HepG2 (cell line): Measurements from ENCODE around the gene POC1A. TPM values are rescaled to one million over a fixed set of nuclear protein-coding genes. Genes with fewer than 3 reads are reported as not detected.

Source experiments
- BCL3 ChIP-seq: sonication (generic); formaldehyde crosslinking; IDR thresholded peaks from 2 replicates; pipeline ENCODE4 v1.5.1; 2020; ENCODE audit warnings: mild to moderate bottlenecking, missing genetic modification reagents, moderate library complexity
- BCL6 ChIP-seq: IDR thresholded peaks from 2 replicates; pipeline ENCODE4 v1.6.1; 2016; ENCODE audit warnings: missing genetic modification reagents, missing compliant biosample characterization
- CERS6 ChIP-seq: sonication (generic); formaldehyde crosslinking; IDR thresholded peaks from 2 replicates; pipeline ENCODE4 v1.5.0; 2020; ENCODE audit warnings: missing genetic modification reagents
- CSRNP1 ChIP-seq: sonication (generic); formaldehyde crosslinking; IDR thresholded peaks from 2 replicates; pipeline ENCODE4 v1.8.1; 2023; ENCODE audit warnings: mild to moderate bottlenecking, missing genetic modification reagents
- ETV5 ChIP-seq: IDR thresholded peaks from 2 replicates; pipeline ENCODE4 v1.6.1; 2018; ENCODE audit warnings: missing biosample characterization, missing genetic modification reagents, inconsistent platforms, borderline replicate concordance
- FOXA1 ChIP-seq, 2 experiments: fragments of 450-650 bp in 1 of 2; sonication (generic) in 1 of 2; formaldehyde crosslinking in 1 of 2; IDR thresholded peaks; 2 replicates each; pipeline versions ENCODE4 v1.4.0 to v1.6.1; 2016 to 2020; ENCODE audit warnings: missing genetic modification reagents in 1 of 2
- GATAD2A ChIP-seq: IDR thresholded peaks from 2 replicates; pipeline ENCODE4 v1.6.1; 2016
- IRF2 ChIP-seq: IDR thresholded peaks from 2 replicates; pipeline ENCODE4 v1.6.1; 2018; ENCODE audit warnings: missing genetic modification reagents, missing compliant biosample characterization
- KLF16 ChIP-seq, 2 experiments: sonication (generic) in 1 of 2; formaldehyde crosslinking in 1 of 2; IDR thresholded peaks; 2 replicates each; pipeline versions ENCODE4 v1.6.1 to v1.8.0; 2016 to 2023; ENCODE audit warnings: missing genetic modification reagents in 2 of 2, missing compliant biosample characterization in 1 of 2
- MXD1 ChIP-seq: sonication (generic); formaldehyde crosslinking; IDR thresholded peaks from 2 replicates; pipeline ENCODE4 v1.4.0; 2020; ENCODE audit warnings: mild to moderate bottlenecking, missing genetic modification reagents
- NFE2L1 ChIP-seq: sonication (generic); formaldehyde crosslinking; IDR thresholded peaks from 2 replicates; pipeline ENCODE4 v1.4.0; 2020; ENCODE audit warnings: missing genetic modification reagents, mild to moderate bottlenecking, borderline replicate concordance
- REL ChIP-seq: sonication (generic); formaldehyde crosslinking; conservative IDR thresholded peaks from 2 replicates; pipeline ENCODE4 v1.8.0; 2022; ENCODE audit warnings: mild to moderate bottlenecking, missing genetic modification reagents, moderate library complexity
- SIX4 ChIP-seq: sonication (generic); formaldehyde crosslinking; IDR thresholded peaks from 2 replicates; pipeline ENCODE4 v1.4.0; 2020; ENCODE audit warnings: missing genetic modification reagents
- SMC3 ChIP-seq: IDR thresholded peaks from 2 replicates; pipeline ENCODE4 v1.6.1; 2011; ENCODE audit warnings: low read length, improper control_type of control experiment
- XRCC5 ChIP-seq: fragments of 200-400 bp; formaldehyde crosslinking; optimal IDR thresholded peaks from 2 replicates; pipeline ENCODE3; 2017; ENCODE audit warnings: mild to moderate bottlenecking, low read length
- ZBTB8A ChIP-seq: sonication (generic); formaldehyde crosslinking; IDR thresholded peaks from 2 replicates; pipeline ENCODE4 v1.4.0; 2020; ENCODE audit warnings: mild to moderate bottlenecking, low read depth, missing genetic modification reagents, borderline replicate concordance
- ZFP36 ChIP-seq: fragments of 150-350 bp; IDR thresholded peaks from 2 replicates; pipeline ENCODE4 v1.6.1; 2018; ENCODE audit warnings: borderline replicate concordance, low read length, low read depth; ENCODE audit not compliant: partially characterized antibody
- ZNF263 ChIP-seq: sonication (generic); formaldehyde crosslinking; IDR thresholded peaks from 2 replicates; pipeline ENCODE4 v1.4.0; 2020; ENCODE audit warnings: missing genetic modification reagents
- ZNF572 ChIP-seq: sonication (generic); formaldehyde crosslinking; IDR thresholded peaks from 2 replicates; pipeline ENCODE4 v1.5.1; 2020; ENCODE audit warnings: mild to moderate bottlenecking, missing genetic modification reagents
- ZNF577 ChIP-seq: sonication (generic); formaldehyde crosslinking; IDR thresholded peaks from 2 replicates; pipeline ENCODE4 v1.4.0; 2020; ENCODE audit warnings: mild to moderate bottlenecking, low read depth, missing genetic modification reagents, borderline replicate concordance
- ZNF598 ChIP-seq: sonication (generic); formaldehyde crosslinking; IDR thresholded peaks from 2 replicates; pipeline ENCODE4 v1.5.1; 2020; ENCODE audit warnings: mild to moderate bottlenecking, missing genetic modification reagents, borderline replicate concordance
- ZNF737 ChIP-seq: sonication (generic); formaldehyde crosslinking; IDR thresholded peaks from 2 replicates; pipeline ENCODE4 v1.5.0; 2020; ENCODE audit warnings: missing genetic modification reagents, mild to moderate bottlenecking, borderline replicate concordance
- ZNF75D ChIP-seq: sonication (generic); formaldehyde crosslinking; IDR thresholded peaks from 2 replicates; pipeline ENCODE4 v1.8.1; 2023; ENCODE audit warnings: missing genetic modification reagents, mild to moderate bottlenecking, borderline replicate concordance
- polyA plus RNA-seq, 8 experiments: library from polyadenylated mRNA; depleted of rRNA in 3 of 8; stranded (reverse) in 7 of 8; unstranded in 1 of 8; fragments of >200 nt; fragmentation: Illumina TruSeq in 4 of 8; extraction: Trizol in 4 of 8; gene quantifications; 2 replicates each; pipeline versions ENCODE4 v1.2.1 to v1.2.3, GENCODE V29; 2011 to 2016; ENCODE audit warnings: low read depth in 4 of 8, missing spikeins in 1 of 8, mixed read lengths in 1 of 8; ENCODE audit not compliant: insufficient read depth in 1 of 8
- total RNA-seq, 5 experiments: library from RNA; depleted of rRNA; stranded (reverse); fragments of >200 nt; fragmentation: Illumina TruSeq; extraction: Trizol; gene quantifications; 2 replicates each; pipeline ENCODE4 v1.2.3, GENCODE V29; 2016; ENCODE audit warnings: low read depth in 1 of 5

Gene POC1A
- total and polyA plus RNA-seq, 2 of the 13 experiments (the other 11 are each of a cell fraction or from before 2014, with no cell fraction given), result 14.6 to 20.0 TPM

GRCh38 chr3:52128118-52128683, 26.0 kb downstream of the POC1A start (continued):
- TF ChIP-seq ZNF598 (0 out of 2 replicates have a peak, but pooled peaks have one; percentile 28), GATAD2A (CRISPR knock-in tag) (peak; percentile 53; the same call in 1 of the 2 replicates), ZNF577 (CRISPR knock-in tag) (no peak), ZNF737 (CRISPR knock-in tag) (no peak), ZFP36 (no peak), CSRNP1 (no peak), KLF16 (CRISPR knock-in tag; IDR thresholded peaks at IDR 0.05) (no peak), BCL3 (CRISPR knock-in tag) (0 out of 2 replicates have a peak, but pooled peaks have one; percentile 39), SMC3 (no peak), NFE2L1 (CRISPR knock-in tag) (no peak), BCL6 (CRISPR knock-in tag) (peak; percentile 28; the same call in 1 of the 2 replicates), ZNF75D (CRISPR knock-in tag) (no peak), MXD1 (CRISPR knock-in tag) (no peak), SIX4 (no peak), XRCC5 (peak; percentile 52), ZNF572 (CRISPR knock-in tag) (no peak), REL (no peak), FOXA1 (IDR thresholded peaks at IDR 0.05) (no peak), FOXA1 (CRISPR knock-in tag; IDR thresholded peaks at IDR 0.05) (0 out of 2 replicates have a peak, but pooled peaks have one; percentile 34), ZNF263 (peak; percentile 98), ZBTB8A (CRISPR knock-in tag) (no peak), IRF2 (CRISPR knock-in tag) (0 out of 2 replicates have a peak, but pooled peaks have one; percentile 17), CERS6 (CRISPR knock-in tag) (no peak), ETV5 (CRISPR knock-in tag) (peak; percentile 10; the same call in 1 of the 2 replicates)
